HuH-7.5 (cell line): ENCODE results near the gene PSMA7.
"Not testable (repeated sequence)": the region's sequence is repeated elsewhere in the genome, so short reads cannot be mapped to it uniquely, and the experiment has no call there.

Experiments used
- DNase-seq: peaks from one replicate; pipeline ENCODE4 v3.0.0; 2011; ENCODE audit warnings: low spot score

Gene PSMA7

GRCh38 chr20:62155428-62156253 lies 12.4 kb upstream of the PSMA7 start:
- DNase-seq, result no peak

- no peak for DNase-seq
Measured at GRCh38 chr20:62151835-62152364, 8.7 kb upstream of the PSMA7 start.

- DNase-seq, result no peak
Measured at GRCh38 chr20:62151225-62151624, 8.0 kb upstream of the PSMA7 start.

GRCh38 chr20:62150310-62150575 lies 7.0 kb upstream of the PSMA7 start:
- DNase-seq, result no peak

GRCh38 chr20:62149532-62150309 lies 6.5 kb upstream of the PSMA7 start:
- DNase-seq, result no peak

- no peak for DNase-seq
Measured at GRCh38 chr20:62148908-62149314, 5.7 kb upstream of the PSMA7 start.

GRCh38 chr20:62148383-62148782 lies 5.2 kb upstream of the PSMA7 start:
- not testable (repeated sequence) for DNase-seq

GRCh38 chr20:62147528-62147927 lies 4.3 kb upstream of the PSMA7 start:
- no peak for DNase-seq

- DNase-seq, result no peak
Measured at GRCh38 chr20:62147125-62147524, 3.9 kb upstream of the PSMA7 start.

GRCh38 chr20:62146019-62146755 lies 3.0 kb upstream of the PSMA7 start:
- no peak for DNase-seq

- DNase-seq, result no peak
Measured at GRCh38 chr20:62145688-62146018, 2.5 kb upstream of the PSMA7 start.

- DNase-seq, result peak; percentile 89
Measured at GRCh38 chr20:62143957-62144825, 997 bp upstream of the PSMA7 start.

- DNase-seq, result no peak
Measured at GRCh38 chr20:62142252-62143080, 728 bp downstream of the PSMA7 start.

- DNase-seq, result peak; percentile 67
Measured at GRCh38 chr20:62141397-62142251, 1.6 kb downstream of the PSMA7 start.

- no peak for DNase-seq
Measured at GRCh38 chr20:62141043-62141396, 2.2 kb downstream of the PSMA7 start.

- no peak for DNase-seq
Measured at GRCh38 chr20:62139636-62140035, 3.6 kb downstream of the PSMA7 start.

- DNase-seq, result no peak
Measured at GRCh38 chr20:62138912-62139311, 4.3 kb downstream of the PSMA7 start.

- no peak for DNase-seq
Measured at GRCh38 chr20:62138204-62138543, 5.0 kb downstream of the PSMA7 start.

- DNase-seq, result no peak
Measured at GRCh38 chr20:62137478-62138203, 5.6 kb downstream of the PSMA7 start.

- DNase-seq, result no peak
Measured at GRCh38 chr20:62137092-62137384, 6.2 kb downstream of the PSMA7 start.
